HTR-8/SVneo (cell line): ENCODE results near the gene NUP93.
"Not testable (repeated sequence)": the region's sequence is repeated elsewhere in the genome, so short reads cannot be mapped to it uniquely, and the experiment has no call there.

Source experiments
- DNase-seq: peaks from one replicate; pipeline ENCODE4 v3.0.0; 2011; ENCODE audit warnings: low spot score, mixed read lengths; ENCODE audit not compliant: insufficient read length
- FAIRE-seq: peaks from 2 replicates; lab custom pipeline; 2011; peaks lifted over from hg19 to GRCh38; lab: Jason Lieb, UNC

NUP93 gene

DNA sequence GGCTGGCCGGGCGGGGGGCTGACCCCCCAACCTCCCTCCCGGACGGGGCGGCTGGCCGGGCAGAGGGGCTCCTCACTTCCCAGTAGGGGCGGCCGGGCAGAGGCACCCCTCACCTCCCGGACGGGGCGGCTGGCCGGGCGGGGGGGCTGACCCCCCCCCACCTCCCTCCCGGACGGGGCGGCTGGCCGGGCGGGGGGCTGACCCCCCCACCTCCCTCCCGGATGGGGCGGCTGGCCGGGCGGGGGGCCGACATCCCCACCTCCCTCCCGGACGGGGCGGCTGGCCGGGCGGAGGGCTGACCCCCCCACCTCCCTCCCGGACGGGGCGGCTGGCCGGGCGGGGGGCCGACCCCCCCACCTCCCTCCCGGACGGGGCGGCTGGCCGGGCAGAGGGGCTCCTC is 9.4 kb downstream of the NUP93 start:
- not testable (repeated sequence) for DNase-seq, FAIRE-seq

GRCh38 chr16:56741399-56741798 is 11.5 kb downstream of the NUP93 start:
- FAIRE-seq, result no peak
- DNase-seq, result no peak

- peak; percentile 49 for DNase-seq
These were observed 12.4 kb downstream of the NUP93 start for GRCh38 chr16:56742030-56742984.

GRCh38 chr16:56743840-56744239 is 13.9 kb downstream of the NUP93 start:
- DNase-seq (peak; percentile 24), FAIRE-seq (no peak)

More at GRCh38 chr16:56742030-56742984, 12.4 kb downstream of the NUP93 start:
- FAIRE-seq, result no peak

- no peak for FAIRE-seq
- DNase-seq, result no peak
These were observed 15.2 kb downstream of the NUP93 start for GRCh38 chr16:56744996-56745640.

DNA sequence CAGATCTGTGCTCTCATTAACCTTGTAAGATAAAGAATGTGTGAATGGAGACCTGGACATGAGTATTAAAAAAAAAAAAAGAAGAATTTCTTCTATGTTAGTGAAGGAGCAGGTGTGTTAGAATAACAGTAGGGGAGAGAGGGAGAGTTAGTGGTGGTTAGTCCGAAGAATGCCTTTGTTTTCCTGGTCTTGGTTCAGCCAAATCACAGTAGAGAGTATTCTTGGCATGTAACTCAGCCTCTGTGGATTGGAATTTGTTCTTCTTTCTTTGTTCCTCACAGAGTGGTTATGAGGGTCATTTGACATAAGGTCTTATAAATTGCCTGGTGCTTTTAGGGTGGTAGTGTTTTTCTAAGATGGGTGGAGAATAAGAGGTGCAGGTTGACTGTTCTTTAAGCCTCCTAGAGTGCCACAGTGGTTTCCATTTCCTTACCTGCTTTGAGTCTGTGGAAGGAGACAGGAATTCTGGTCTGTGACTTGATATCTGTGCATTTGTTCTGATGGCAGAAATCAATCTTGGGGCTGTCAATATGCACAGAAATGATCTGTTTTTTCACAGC is 17.6 kb downstream of the NUP93 start:
- FAIRE-seq (no peak), DNase-seq (no peak)

GRCh38 chr16:56748191-56748590 is 18.3 kb downstream of the NUP93 start:
- DNase-seq (no peak), FAIRE-seq (no peak)

GRCh38 chr16:56748826-56749225 is 18.9 kb downstream of the NUP93 start:
- no peak for FAIRE-seq
- DNase-seq, result no peak

DNA sequence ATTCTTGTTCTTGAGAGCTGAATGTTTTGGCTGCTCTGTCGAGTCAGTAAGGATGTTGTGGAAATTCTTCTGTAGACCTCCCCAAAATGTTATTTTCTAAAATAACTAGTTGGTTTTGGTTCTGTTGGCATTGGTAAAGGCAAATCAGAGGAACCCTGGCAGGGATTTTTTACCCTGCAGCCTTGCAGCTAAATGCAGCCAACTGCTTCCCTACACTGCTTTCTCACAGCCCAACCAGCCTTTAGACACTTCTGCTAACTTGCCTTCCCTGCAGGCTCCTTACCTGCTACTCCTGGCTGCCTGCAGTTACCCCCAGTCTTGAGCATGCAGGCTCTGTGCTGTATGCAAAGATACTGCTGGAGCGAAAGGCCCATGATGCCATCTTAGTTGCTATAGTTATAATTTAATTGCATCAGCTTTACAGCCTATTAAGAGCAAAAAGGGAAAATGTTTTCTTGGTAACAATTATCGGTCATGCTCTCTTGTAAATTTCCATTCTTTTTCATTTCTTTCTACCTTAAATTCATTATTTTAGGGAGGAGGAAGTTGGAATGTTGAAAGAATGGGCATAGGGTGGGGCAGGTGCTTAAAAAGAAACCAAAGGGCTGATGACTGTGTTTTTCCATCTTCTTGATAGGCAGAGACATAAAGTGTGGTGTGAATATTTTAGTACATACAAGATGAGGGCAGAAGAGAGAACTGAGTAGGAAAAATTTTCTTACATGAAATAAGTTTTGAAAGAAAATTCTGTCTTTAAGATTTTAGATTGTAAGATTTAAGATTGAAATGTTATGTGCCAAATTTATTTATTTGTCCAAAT is 20.0 kb downstream of the NUP93 start:
- DNase-seq, result no peak
- FAIRE-seq, result no peak

- no peak for FAIRE-seq
These were observed 23.5 kb downstream of the NUP93 start for GRCh38 chr16:56753410-56753809.

GRCh38 chr16:56755038-56755437 is 25.1 kb downstream of the NUP93 start:
- no peak for FAIRE-seq
- DNase-seq, result no peak

More at GRCh38 chr16:56753410-56753809, 23.5 kb downstream of the NUP93 start:
- DNase-seq, result no peak

- no peak for FAIRE-seq
- DNase-seq, result no peak
These were observed 28.5 kb downstream of the NUP93 start for GRCh38 chr16:56758432-56758831.

GRCh38 chr16:56758930-56759329 is 29.0 kb downstream of the NUP93 start:
- FAIRE-seq, result no peak
- DNase-seq, result no peak

GRCh38 chr16:56763291-56763916 is 33.5 kb downstream of the NUP93 start:
- no peak for FAIRE-seq
- DNase-seq, result no peak

- no peak for DNase-seq
- no peak for FAIRE-seq
These were observed 34.9 kb downstream of the NUP93 start for GRCh38 chr16:56764835-56765234.

GRCh38 chr16:56765949-56766348 is 36.0 kb downstream of the NUP93 start:
- FAIRE-seq (no peak), DNase-seq (no peak)

DNA sequence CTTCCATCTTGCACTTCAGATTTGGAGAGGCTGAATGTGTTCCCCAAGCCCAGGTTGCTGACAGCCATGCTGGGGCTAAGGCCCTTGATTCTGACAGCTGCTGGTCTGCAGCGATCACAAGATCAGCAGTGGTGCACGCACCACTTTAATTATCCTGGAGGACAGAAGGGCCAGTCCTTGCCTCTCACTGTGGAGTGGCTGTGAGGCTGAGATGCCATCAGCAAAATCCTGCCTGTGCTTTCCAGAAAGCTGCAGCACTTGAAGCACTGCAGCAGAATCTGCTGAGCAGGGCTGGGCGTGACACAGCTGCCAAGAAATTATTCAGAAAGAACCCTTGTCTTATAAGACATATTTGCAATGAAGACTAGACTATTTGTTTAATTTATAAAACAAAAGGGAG is 37.1 kb downstream of the NUP93 start:
- DNase-seq (no peak), FAIRE-seq (no peak)

DNA sequence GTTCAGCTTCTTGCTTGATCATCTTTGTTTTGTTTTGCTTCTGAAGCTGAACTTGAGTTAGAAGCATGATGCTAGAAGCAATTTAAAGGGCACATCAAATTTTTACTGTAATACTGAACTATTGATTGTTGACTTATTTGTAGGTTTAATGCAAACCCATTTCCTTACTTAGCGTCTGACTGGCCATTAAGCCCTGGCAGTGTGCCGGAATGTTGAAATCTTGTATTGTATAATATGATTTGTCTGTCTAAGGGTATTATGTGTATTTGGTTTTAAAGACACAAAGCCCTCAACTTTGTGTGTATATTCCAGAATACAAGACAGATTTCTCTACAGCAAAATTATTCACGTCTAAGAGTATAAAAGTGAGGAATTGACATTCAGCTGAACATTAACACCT is 39.7 kb downstream of the NUP93 start:
- DNase-seq (no peak), FAIRE-seq (no peak)

- no peak for DNase-seq
- FAIRE-seq, result peak; percentile 23
These were observed 41.8 kb downstream of the NUP93 start for GRCh38 chr16:56771558-56772279.
